Smooth muscle cell (in vitro differentiated cells): Measurements from ENCODE around the gene ACTR2. TPM values are rescaled to one million over a fixed set of nuclear protein-coding genes. Genes with fewer than 3 reads are reported as not detected.

Source experiments
- DNase-seq: peaks from one replicate; lab custom pipeline; 2025; ENCODE audit not compliant: unreplicated experiment; lab: John Stamatoyannopoulos, UW
- H2AFZ ChIP-seq: fragments of 200-600 bp; sonication (generic); 2 replicates; pipeline ENCODE4 v1.6.0; 2016; ENCODE audit warnings: antibody characterized with exemption, low read depth, mild to moderate bottlenecking
- H3F3A ChIP-seq: fragments of 200-600 bp; sonication (generic); 2 replicates; pipeline ENCODE4 v1.6.0; 2017; ENCODE audit warnings: antibody characterized with exemption, low read depth
- H3K27ac ChIP-seq: fragments of 200-600 bp; sonication (generic); 2 replicates; pipeline ENCODE4 v1.5.1; 2016; ENCODE audit warnings: low read depth, mild to moderate bottlenecking
- H3K27me3 ChIP-seq: fragments of 200-600 bp; sonication (generic); 2 replicates; pipeline ENCODE4 v1.6.1; 2016; ENCODE audit warnings: low read depth, mild to moderate bottlenecking
- H3K36me3 ChIP-seq: fragments of 200-600 bp; sonication (generic); 2 replicates; pipeline ENCODE4 v1.5.1; 2016; ENCODE audit warnings: low read depth
- H3K4me1 ChIP-seq: fragments of 200-600 bp; sonication (generic); 2 replicates; pipeline ENCODE4 v1.5.1; 2016; ENCODE audit warnings: low read depth
- H3K4me2 ChIP-seq: fragments of 200-600 bp; sonication (generic); 2 replicates; pipeline ENCODE4 v1.6.0; 2016; ENCODE audit warnings: mild to moderate bottlenecking
- H3K4me3 ChIP-seq: fragments of 200-600 bp; sonication (generic); 2 replicates; pipeline ENCODE4 v1.5.1; 2016; ENCODE audit warnings: mild to moderate bottlenecking
- H3K79me2 ChIP-seq: fragments of 200-600 bp; sonication (generic); 2 replicates; pipeline ENCODE4 v1.6.0; 2016; ENCODE audit warnings: low read depth, mild to moderate bottlenecking
- H3K9ac ChIP-seq: fragments of 200-600 bp; sonication (generic); 2 replicates; pipeline ENCODE4 v1.6.0; 2016; ENCODE audit warnings: low read depth
- H3K9me3 ChIP-seq: fragments of 200-600 bp; sonication (generic); replicated peaks from 2 replicates; pipeline ENCODE4 v1.5.1; 2016; ENCODE audit warnings: low read depth
- H4K20me1 ChIP-seq: fragments of 200-600 bp; sonication (generic); 2 replicates; pipeline ENCODE4 v1.6.0; 2016; ENCODE audit warnings: low read depth
- CTCF ChIP-seq: fragments of 200-600 bp; sonication (generic); IDR thresholded peaks from 2 replicates; pipeline ENCODE4 v1.5.1; 2017; ENCODE audit warnings: borderline replicate concordance, mild to moderate bottlenecking, antibody characterized with exemption; ENCODE audit not compliant: insufficient read depth, poor library complexity, severe bottlenecking
- WGBS: methylation state at CpG from one replicate; pipeline ENCODE4 v1.1.7; 2016; ENCODE audit warnings: low lambda C conversion rate; 5-methylcytosine and 5-hydroxymethylcytosine counted together
- polyA plus RNA-seq: library from polyadenylated mRNA; unstranded; fragments of >200 nt; fragmentation: Nextera tagmentation; extraction: Ambion mirVana; gene quantifications from 2 replicates; pipeline ENCODE4 v1.2.1, GENCODE V29; 2016
- total RNA-seq: library from RNA; depleted of rRNA; stranded (reverse); fragments of >200 nt; gene quantifications from 2 replicates; pipeline ENCODE4 v1.2.3, GENCODE V29; 2014

Gene ACTR2
- total and polyA plus RNA-seq, 2 experiments from 2014 or later = 108 to 174 TPM

DNA sequence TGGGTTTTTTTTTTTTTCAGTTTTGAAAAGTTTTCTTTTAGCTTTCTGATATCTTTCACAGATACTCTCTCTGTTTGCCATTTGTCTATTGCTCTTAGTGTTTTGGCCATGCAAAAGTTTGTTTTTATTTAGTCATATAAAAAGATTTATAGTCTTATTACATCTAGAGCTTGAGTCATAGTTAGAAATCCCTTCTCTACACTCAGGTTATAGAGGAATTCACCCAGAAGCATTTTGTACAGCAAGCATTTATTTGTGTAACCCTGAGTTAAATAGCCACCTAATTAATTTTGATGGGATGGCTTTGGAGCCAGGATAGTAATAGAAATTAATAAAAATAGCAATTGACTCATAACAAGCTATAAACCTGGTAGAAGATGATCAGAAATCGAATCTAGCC lies 35.6 kb downstream of the ACTR2 start:
- no peak overlapping the region for H3K4me2 ChIP-seq
- H3F3A ChIP-seq = peaks cover 11% of the 10 kb centered on the region
- no peak for TF ChIP-seq CTCF
- no peak overlapping the region for H3K4me3 ChIP-seq
- peaks cover 40% of the 10 kb centered on the region for H3K79me2 ChIP-seq
- peak overlapping the region; percentile 2 for H3K27ac ChIP-seq
- no peaks in the 10 kb centered on the region for H3K9me3 ChIP-seq
- no peak for DNase-seq
- no peaks in the 10 kb centered on the region for H3K36me3 ChIP-seq
- no peak overlapping the region for H3K9ac ChIP-seq
- no peak overlapping the region for H2AFZ ChIP-seq
- 100% methylated on average over 1 of the region's 1 CpG for WGBS
- no peaks in the 10 kb centered on the region for H3K4me1 ChIP-seq
- peaks cover 80% of the 10 kb centered on the region for H4K20me1 ChIP-seq
- no peaks in the 10 kb centered on the region for H3K27me3 ChIP-seq

GRCh38 chr2:65263986-65264385 lies 36.4 kb downstream of the ACTR2 start:
- Histone ChIP-seq H3K79me2 (peaks cover 35% of the 10 kb centered on the region), H3K9me3 (no peaks in the 10 kb centered on the region), H3K27me3 (no peaks in the 10 kb centered on the region), H4K20me1 (peaks cover 74% of the 10 kb centered on the region), H3F3A (peaks cover 11% of the 10 kb centered on the region), H3K4me2 (no peak overlapping the region), H3K9ac (no peak overlapping the region), H3K36me3 (no peaks in the 10 kb centered on the region), H2AFZ (no peak overlapping the region), H3K27ac (no peak overlapping the region), H3K4me3 (no peak overlapping the region), H3K4me1 (no peaks in the 10 kb centered on the region)
- no peak for TF ChIP-seq CTCF
- WGBS = 94% methylated on average over 7 of the region's 7 CpGs
- DNase-seq = no peak

DNA sequence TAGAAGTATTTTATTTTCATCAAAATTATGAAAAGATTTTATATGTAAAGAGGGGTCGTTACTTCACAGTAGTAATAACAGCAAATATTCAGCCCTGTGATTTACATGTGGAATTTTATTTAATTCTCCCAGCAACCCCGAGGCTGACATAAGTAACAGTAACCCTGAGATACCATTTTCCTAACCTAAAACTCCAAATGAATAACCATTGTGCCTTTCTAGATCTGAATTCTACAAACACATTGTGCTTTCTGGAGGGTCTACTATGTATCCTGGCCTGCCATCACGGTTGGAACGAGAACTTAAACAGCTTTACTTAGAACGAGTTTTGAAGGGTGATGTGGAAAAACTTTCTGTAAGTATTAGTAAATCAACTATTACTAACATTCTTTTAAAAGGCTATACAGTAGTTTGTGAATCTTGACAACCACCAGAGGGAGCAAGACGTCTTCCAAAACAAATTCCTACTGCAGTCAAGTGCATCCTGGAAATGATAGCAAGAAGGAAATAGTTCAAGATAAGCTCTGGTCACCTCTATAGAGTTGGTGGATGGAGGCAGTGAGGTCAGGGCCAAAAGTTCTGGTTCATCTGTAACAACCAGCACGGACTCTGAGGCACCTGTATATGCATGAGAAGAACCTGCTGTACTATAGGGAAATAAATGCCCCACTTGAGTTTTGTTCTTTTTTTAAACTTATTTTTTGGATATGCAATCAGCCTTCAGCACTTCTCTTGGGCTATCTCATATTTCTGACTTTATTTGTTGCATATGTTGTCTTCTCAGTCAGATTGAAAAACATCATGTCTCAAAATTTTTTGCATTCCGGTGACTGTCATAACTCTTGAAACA lies 37.4 kb downstream of the ACTR2 start:
- DNase-seq = no peak
- Histone ChIP-seq H3K4me1 (no peaks in the 10 kb centered on the region), H2AFZ (no peak overlapping the region), H3K4me3 (no peak overlapping the region), H3K36me3 (no peaks in the 10 kb centered on the region), H3K27ac (no peak overlapping the region), H3K79me2 (peaks cover 25% of the 10 kb centered on the region), H3K9ac (no peak overlapping the region), H3F3A (peaks cover 11% of the 10 kb centered on the region), H3K4me2 (no peak overlapping the region), H3K27me3 (no peaks in the 10 kb centered on the region), H3K9me3 (no peaks in the 10 kb centered on the region), H4K20me1 (peaks cover 66% of the 10 kb centered on the region)
- 61% methylated on average over 8 of the region's 8 CpGs for WGBS
- peak; percentile 76 for TF ChIP-seq CTCF

DNA sequence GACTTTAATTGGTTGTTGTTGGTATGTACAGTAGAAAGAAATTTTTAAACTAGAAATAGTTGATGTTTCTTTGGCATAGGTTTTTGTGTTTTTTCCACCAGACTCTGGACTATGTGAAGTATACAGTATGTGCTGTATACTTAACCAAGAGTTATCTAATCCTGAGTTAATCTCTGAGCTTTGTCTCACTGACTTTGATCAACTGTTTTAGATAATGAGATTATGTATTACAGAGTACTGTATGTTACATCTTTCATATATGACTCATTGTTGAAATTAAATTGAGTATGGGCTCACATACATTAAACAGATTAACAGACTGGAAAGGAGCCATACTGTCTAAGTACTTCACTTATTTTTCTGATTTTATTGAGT lies 38.0 kb downstream of the ACTR2 start:
- peaks cover 19% of the 10 kb centered on the region for H3K79me2 ChIP-seq
- no peak for TF ChIP-seq CTCF

More for the DNA sequence above, 38.0 kb downstream of the ACTR2 start:
- Histone ChIP-seq H3K4me1 (no peaks in the 10 kb centered on the region), H3K27me3 (no peaks in the 10 kb centered on the region), H3F3A (peaks cover 8% of the 10 kb centered on the region), H3K4me2 (no peak overlapping the region), H3K9me3 (no peaks in the 10 kb centered on the region), H3K9ac (no peak overlapping the region), H4K20me1 (peaks cover 60% of the 10 kb centered on the region), H3K4me3 (no peak overlapping the region), H3K36me3 (no peaks in the 10 kb centered on the region), H3K27ac (no peak overlapping the region), H2AFZ (no peak overlapping the region)
- DNase-seq = no peak
